Body of pancreas (tissue), 4 donors: ENCODE data around the gene GALR1. TPM values are rescaled to one million over a fixed set of nuclear protein-coding genes. Genes with fewer than 3 reads are reported as not detected.
"Not testable (repeated sequence)": the region's sequence is repeated elsewhere in the genome, so short reads cannot be mapped to it uniquely, and the experiment has no call there.

Source experiments
- ATAC-seq: fragments of 150-250 bp; one replicate; pipeline ENCODE4 v1.9.1; 2016
- DNase-seq, 4 donors: peaks; one replicate each; pipeline ENCODE4 v3.0.0-alpha.2; 2019
- H3K27ac ChIP-seq, 4 donors: fragments of 200-600 bp; sonication (generic); 1 replicate in 3 of 4; 2 replicates in 1 of 4; pipeline versions ENCODE4 v1.5.1 to v1.6.1; 2016 to 2019; ENCODE audit warnings: mild to moderate bottlenecking in 1 of 4, mixed read lengths in 1 of 4, moderate library complexity in 1 of 4
- H3K27me3 ChIP-seq, 2 donors: fragments of 200-600 bp; sonication (generic); one replicate each; pipeline ENCODE4 v1.6.0; 2016; ENCODE audit warnings: mild to moderate bottlenecking in 1 of 2
- H3K36me3 ChIP-seq, 2 donors: fragments of 200-600 bp; sonication (generic); replicated peaks in 1 of 2; 2 replicates each; pipeline ENCODE4 v1.5.1; 2016; ENCODE audit warnings: low read depth in 2 of 2; ENCODE audit not compliant: insufficient read depth in 1 of 2
- H3K4me1 ChIP-seq: fragments of 200-600 bp; sonication (generic); one replicate; pipeline ENCODE4 v1.6.0; 2016
- H3K4me3 ChIP-seq, 2 donors: fragments of 200-600 bp; sonication (generic); 1 replicate in 1 of 2; 2 replicates in 1 of 2; pipeline ENCODE4 v1.5.1; 2016 to 2019
- H3K9me3 ChIP-seq, 3 donors: fragments of 200-600 bp; sonication (generic); 1 replicate in 2 of 3; 2 replicates in 1 of 3; pipeline ENCODE4 v1.5.1; 2016
- POLR2A ChIP-seq, 3 donors: fragments of 450-650 bp; IDR thresholded peaks; one replicate each; pipeline ENCODE4 v1.6.1; 2016; ENCODE audit warnings: antibody characterized with exemption in 3 of 3, mild to moderate bottlenecking in 2 of 3
- WGBS, 2 donors: methylation state at CpG; one replicate each; pipeline ENCODE4 v1.1.5; 2017; 5-methylcytosine and 5-hydroxymethylcytosine counted together
- intact Hi-C: fragments of 100-400 bp; cut with DNase I; formaldehyde crosslinking; loops from one replicate; pipeline ENCODE4 v1.15.1; 2023
- total RNA-seq, 2 donors: library from RNA; depleted of rRNA; stranded (reverse); fragments of >200 nt; gene quantifications; one replicate each; pipeline ENCODE4 v1.1.0, GENCODE V29; 2016
- TF ChIP-seq, protein P1 (sequence below), 7 experiments: fragments of 450-650 bp in 4 of 7; fragments of 200-600 bp in 3 of 7; sonication (generic) in 3 of 7; IDR thresholded peaks; one replicate each; pipeline ENCODE4 v1.5.1; 2016 to 2019; ENCODE audit warnings: antibody characterized with exemption in 7 of 7

GALR1 gene
- total RNA-seq, 2 donors from 2014 or later = under 0.01 TPM; not detected in 1

DNA sequence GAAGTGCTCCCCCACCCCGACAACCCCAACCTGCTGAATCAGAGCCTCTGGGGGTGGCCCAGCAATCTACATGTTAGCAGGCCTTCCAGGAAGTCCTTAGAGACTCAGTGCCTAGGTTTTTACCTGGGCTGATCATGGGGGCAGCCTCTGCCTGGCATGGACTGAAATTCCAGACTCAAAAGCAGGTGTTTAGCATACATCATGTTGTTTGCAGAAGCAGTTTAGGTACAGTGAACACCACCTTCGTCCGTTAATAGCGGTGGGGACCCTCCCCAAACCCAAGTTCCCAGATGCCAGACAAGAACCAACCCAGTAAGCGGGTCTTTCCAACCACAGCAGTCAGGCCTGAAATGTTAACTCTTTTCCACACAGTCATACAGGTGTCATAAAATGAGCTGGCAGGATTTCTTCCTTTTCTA is 26.4 kb upstream of the GALR1 start:
- DNase-seq (no peak), ATAC-seq (no peak)
- Histone ChIP-seq H3K36me3 (no peaks in the 10 kb centered on the region), H3K4me3 (no peak overlapping the region), H3K9me3 (no peaks in the 10 kb centered on the region), H3K27ac (no peak overlapping the region), H3K4me1 (no peaks in the 10 kb centered on the region), H3K27me3 (no peaks in the 10 kb centered on the region)
- no peak for TF ChIP-seq POLR2A (IDR thresholded peaks at IDR 0.05)
- TF ChIP-seq, protein P1, sequence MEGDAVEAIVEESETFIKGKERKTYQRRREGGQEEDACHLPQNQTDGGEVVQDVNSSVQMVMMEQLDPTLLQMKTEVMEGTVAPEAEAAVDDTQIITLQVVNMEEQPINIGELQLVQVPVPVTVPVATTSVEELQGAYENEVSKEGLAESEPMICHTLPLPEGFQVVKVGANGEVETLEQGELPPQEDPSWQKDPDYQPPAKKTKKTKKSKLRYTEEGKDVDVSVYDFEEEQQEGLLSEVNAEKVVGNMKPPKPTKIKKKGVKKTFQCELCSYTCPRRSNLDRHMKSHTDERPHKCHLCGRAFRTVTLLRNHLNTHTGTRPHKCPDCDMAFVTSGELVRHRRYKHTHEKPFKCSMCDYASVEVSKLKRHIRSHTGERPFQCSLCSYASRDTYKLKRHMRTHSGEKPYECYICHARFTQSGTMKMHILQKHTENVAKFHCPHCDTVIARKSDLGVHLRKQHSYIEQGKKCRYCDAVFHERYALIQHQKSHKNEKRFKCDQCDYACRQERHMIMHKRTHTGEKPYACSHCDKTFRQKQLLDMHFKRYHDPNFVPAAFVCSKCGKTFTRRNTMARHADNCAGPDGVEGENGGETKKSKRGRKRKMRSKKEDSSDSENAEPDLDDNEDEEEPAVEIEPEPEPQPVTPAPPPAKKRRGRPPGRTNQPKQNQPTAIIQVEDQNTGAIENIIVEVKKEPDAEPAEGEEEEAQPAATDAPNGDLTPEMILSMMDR (IDR thresholded peaks at IDR 0.05) = no peak
- intact Hi-C loops = no loop called here
- 43 to 69% methylated on average over 5 of the region's 5 CpGs for WGBS, 2 donors

DNA sequence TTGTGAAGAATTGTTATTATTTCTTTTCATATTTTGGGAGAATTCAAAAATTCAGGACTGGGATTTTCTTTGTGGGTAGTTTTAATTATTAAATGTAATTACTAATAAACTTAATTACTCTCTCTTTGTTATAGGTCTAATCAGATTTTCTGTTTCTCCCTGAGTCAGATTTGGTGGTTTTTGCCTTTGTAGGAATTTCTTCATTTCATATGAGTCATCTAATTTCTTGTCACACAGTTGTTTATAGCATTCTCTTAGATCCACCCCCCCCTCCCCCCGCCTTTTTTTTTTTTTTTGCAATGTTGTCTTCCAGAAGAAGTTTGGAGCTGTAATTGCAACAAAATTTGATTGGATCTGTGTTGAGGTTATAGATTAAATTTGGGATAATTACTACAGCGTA is 26.0 kb upstream of the GALR1 start:
- WGBS, 2 donors = 60 to 62% methylated on average over 2 of the region's 2 CpGs
- Histone ChIP-seq H3K27me3 (no peaks in the 10 kb centered on the region), H3K4me3 (no peak overlapping the region), H3K9me3 (no peaks in the 10 kb centered on the region), H3K36me3 (no peaks in the 10 kb centered on the region), H3K27ac (no peak overlapping the region), H3K4me1 (no peaks in the 10 kb centered on the region)
- DNase-seq = no peak
- no peak for TF ChIP-seq POLR2A (IDR thresholded peaks at IDR 0.05)
- TF ChIP-seq, protein P1 (IDR thresholded peaks at IDR 0.05) = no peak
- intact Hi-C loops = no loop called here
- no peak for ATAC-seq

DNA sequence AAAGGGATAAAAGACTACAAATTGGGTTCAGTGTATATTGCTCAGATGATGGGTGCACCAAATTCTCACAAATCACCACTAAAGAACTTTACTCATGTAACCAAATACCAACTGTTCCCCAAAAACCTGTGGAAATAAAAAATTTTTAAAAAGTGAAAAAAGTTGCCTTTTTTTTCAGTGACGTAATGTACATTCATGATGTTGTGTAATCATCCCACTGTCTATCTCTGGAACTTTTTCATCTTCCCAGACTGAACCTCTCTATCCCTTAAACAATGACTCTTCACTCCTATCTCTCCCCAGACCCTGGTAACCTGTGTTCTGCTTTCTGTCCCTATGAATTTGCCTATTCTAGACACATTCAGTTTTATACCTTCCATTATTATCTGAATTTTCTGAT is 19.0 kb upstream of the GALR1 start:
- TF ChIP-seq, protein P1 (IDR thresholded peaks at IDR 0.05) = no peak
- TF ChIP-seq POLR2A (IDR thresholded peaks at IDR 0.05) = no peak
- ATAC-seq = no peak
- 85 to 91% methylated on average over 1 of the region's 1 CpG for WGBS, 2 donors
- Histone ChIP-seq H3K27ac (no peak overlapping the region), H3K27me3 (peaks cover 0 to 2% of the 10 kb centered on the region in 2 donors), H3K4me1 (no peaks in the 10 kb centered on the region), H3K9me3 (no peaks in the 10 kb centered on the region), H3K4me3 (no peak overlapping the region), H3K36me3 (no peaks in the 10 kb centered on the region)
- no peak for DNase-seq
- intact Hi-C loops = no loop called here

DNA sequence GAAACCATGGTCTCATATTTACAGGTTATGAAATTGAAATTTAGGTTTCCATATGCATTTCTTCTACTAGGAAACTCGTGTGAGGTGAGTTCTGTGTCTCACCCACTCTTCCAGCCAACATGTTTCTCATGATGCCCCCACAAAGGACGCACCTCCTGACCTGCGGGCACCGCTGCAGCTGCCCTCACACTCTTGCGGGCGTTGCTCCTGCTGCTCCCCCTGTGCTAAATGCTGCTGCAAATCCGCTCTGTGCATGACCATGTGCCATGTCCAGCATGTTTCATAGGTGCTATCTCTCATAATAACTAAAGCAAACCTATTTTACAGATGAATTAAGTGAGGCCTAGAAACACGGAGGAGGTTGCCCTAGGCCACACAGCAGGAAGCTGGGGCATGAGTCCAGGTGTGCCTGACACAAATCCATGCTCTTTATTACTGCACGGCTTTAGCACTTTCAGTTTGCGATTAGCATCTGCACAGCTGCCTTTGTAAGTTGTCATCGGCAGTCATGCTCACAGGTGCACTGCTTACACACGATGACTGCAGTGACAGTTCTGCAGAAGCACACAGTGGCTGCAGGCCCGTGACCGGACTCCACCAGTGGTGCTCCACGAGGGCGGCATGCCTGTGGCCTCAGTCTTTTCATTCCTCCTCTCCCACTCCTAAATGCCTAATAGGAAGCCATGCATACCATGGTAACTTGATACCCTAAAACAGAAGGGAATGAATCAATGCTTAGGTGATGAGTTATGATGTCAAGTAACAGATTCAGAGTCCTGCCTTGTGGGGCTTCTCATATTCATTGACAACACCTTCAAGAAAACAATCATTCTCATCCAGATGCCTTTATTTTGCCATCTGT is 14.9 kb upstream of the GALR1 start:
- Histone ChIP-seq H3K9me3 (peaks cover 0 to 15% (median 0%) of the 10 kb centered on the region in 3 donors), H3K27me3 (no peaks in the 10 kb centered on the region), H3K4me3 (no peak overlapping the region), H3K27ac (no peak overlapping the region), H3K4me1 (no peaks in the 10 kb centered on the region), H3K36me3 (no peaks in the 10 kb centered on the region)
- TF ChIP-seq, protein P1 (IDR thresholded peaks at IDR 0.05) = no peak
- TF ChIP-seq POLR2A (IDR thresholded peaks at IDR 0.05) = no peak
- intact Hi-C loops = no loop called here
- ATAC-seq = no peak
- 76 to 78% methylated on average over 13 to 16 of the region's 16 CpGs for WGBS, 2 donors
- no peak for DNase-seq

DNA sequence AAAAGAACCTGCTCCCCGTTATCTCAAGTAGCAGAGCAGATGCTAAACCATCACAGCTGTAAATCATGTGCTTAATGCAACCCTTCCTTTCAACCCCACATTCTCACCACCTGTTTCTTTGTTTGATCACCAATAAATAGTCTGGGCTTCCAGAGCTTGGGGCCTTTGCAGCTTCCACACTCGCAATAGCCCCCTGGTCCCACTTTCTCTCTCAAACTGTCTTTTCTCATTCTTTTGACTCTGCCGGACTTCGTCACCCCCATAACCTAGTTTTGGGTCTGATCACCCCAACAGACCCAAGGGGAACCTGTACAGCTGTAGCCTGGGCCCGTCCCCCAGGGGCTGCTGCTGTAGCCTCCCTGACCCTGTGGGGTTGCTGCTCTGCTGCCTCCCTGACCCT is 10.4 kb upstream of the GALR1 start:
- H3K4me3 ChIP-seq, H3K36me3 ChIP-seq, H3K4me1 ChIP-seq, ATAC-seq, intact Hi-C loops, H3K27ac ChIP-seq, DNase-seq, H3K27me3 ChIP-seq: not testable (repeated sequence)
- WGBS, 2 donors = 91 to 97% methylated on average over 5 of the region's 5 CpGs
- H3K9me3 ChIP-seq = peaks cover 0 to 20% (median 0%) of the 10 kb centered on the region in 3 donors
